GM19193 (cell line): ENCODE results near the gene ELOB.

Experiments used
- POLR2A ChIP-seq: IDR thresholded peaks from 4 replicates; pipeline ENCODE4 v1.6.1; 2011; ENCODE audit not compliant: insufficient read depth, insufficient read length; ENCODE audit errors: extremely low read depth

Gene ELOB

GRCh38 chr16:2770057-2770951 lies 6.8 kb downstream of the ELOB start:
- peak; percentile 43 for TF ChIP-seq POLR2A

GRCh38 chr16:2769675-2770056 lies 7.4 kb downstream of the ELOB start:
- no peak for TF ChIP-seq POLR2A

- no peak for TF ChIP-seq POLR2A
Observed at GRCh38 chr16:2769100-2769529, 8.0 kb downstream of the ELOB start.

GRCh38 chr16:2768403-2769089 lies 8.5 kb downstream of the ELOB start:
- peak; percentile 4 for TF ChIP-seq POLR2A

- TF ChIP-seq POLR2A = no peak
Observed at GRCh38 chr16:2767891-2768290, 9.2 kb downstream of the ELOB start.

- no peak for TF ChIP-seq POLR2A
Observed at GRCh38 chr16:2767140-2767731, 9.8 kb downstream of the ELOB start.

- TF ChIP-seq POLR2A = no peak
Observed at GRCh38 chr16:2766430-2767139, 10.5 kb downstream of the ELOB start.

- no peak for TF ChIP-seq POLR2A
Observed at GRCh38 chr16:2765462-2766404, 11.3 kb downstream of the ELOB start.

- TF ChIP-seq POLR2A = peak; percentile 6
Observed at GRCh38 chr16:2764718-2765117, 12.4 kb downstream of the ELOB start.

- TF ChIP-seq POLR2A = no peak
Observed at GRCh38 chr16:2763173-2763572, 13.9 kb downstream of the ELOB start.

GRCh38 chr16:2762711-2763110 lies 14.4 kb downstream of the ELOB start:
- no peak for TF ChIP-seq POLR2A

- no peak for TF ChIP-seq POLR2A
Observed at GRCh38 chr16:2761886-2762583, 15.0 kb downstream of the ELOB start.

- no peak for TF ChIP-seq POLR2A
Observed at GRCh38 chr16:2761472-2761871, 15.6 kb downstream of the ELOB start.

GRCh38 chr16:2757344-2757743 lies 19.7 kb downstream of the ELOB start:
- TF ChIP-seq POLR2A = no peak
